ENCODE measurements around the gene LAT.
"Not testable (repeated sequence)": the region's sequence is repeated elsewhere in the genome, so short reads cannot be mapped to it uniquely, and the experiment has no call there.

The LAT gene

DNA sequence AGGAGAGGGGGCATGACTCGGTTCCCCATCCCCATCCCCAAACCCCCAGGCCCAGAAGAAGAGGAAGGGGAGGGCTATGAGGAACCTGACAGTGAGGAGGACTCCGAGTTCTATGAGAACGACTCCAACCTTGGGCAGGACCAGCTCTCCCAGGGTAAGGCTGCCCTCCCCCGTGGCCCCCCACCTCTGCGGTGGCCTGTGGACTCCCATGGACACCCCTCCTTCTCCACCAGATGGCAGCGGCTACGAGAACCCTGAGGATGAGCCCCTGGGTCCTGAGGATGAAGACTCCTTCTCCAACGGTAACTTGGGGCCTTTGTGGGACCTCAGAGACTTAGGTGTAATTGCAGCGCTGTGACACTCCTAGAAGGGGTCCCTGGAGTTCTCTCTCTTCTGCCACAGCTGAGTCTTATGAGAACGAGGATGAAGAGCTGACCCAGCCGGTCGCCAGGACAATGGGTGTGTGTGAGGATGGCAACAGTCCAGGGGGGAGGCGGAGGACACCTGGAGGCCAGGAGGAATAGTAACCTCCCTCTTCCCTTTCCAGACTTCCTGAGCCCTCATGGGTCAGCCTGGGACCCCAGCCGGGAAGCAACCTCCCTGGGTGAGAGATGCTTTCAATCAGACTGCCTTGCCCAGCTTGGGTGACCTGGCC, 47.5 kb upstream of the LAT start:
- TF ChIP-seq L3MBTL2 (conservative IDR thresholded peaks at IDR 0.05) (no peak), SP1 (IDR thresholded peaks at IDR 0.05) (no peak), NFRKB (IDR thresholded peaks at IDR 0.05) (no peak), BHLHE40 (IDR thresholded peaks at IDR 0.05; ENCODE audit: borderline replicate concordance) (no peak), CTBP1 (IDR thresholded peaks at IDR 0.05; ENCODE audit: borderline replicate concordance) (no peak), PKNOX1 (IDR thresholded peaks at IDR 0.05) (no peak), FOXK2 (IDR thresholded peaks at IDR 0.05) (no peak), FOXM1 (IDR thresholded peaks at IDR 0.05; ENCODE audit: borderline replicate concordance) (no peak), ELF4 (IDR thresholded peaks at IDR 0.05) (no peak), TARDBP (IDR thresholded peaks at IDR 0.05) (no peak), FOXA1 (IDR thresholded peaks at IDR 0.05) (no peak), ZNF384 (IDR thresholded peaks at IDR 0.05) (no peak), ARNT (IDR thresholded peaks at IDR 0.05) (no peak), HDGF (IDR thresholded peaks at IDR 0.05; ENCODE audit: borderline replicate concordance) (no peak), SUZ12 (IDR thresholded peaks at IDR 0.05) (no peak), LEF1 (IDR thresholded peaks at IDR 0.05; ENCODE audit: borderline replicate concordance) (no peak)
- DNase-seq (ENCODE audit: extremely low spot score) = no peak
- ChIA-PET POLR2A (interaction anchor here (1.5 to 2.7 kb wide), 3 partner anchors 11 to 116 kb away, joined by 3 to 16 read pairs (median 9); partner anchors contain the start of genes NFATC2IP and RABEP2), CTCF (interaction anchor here (0.7 to 2.6 kb wide), 2 partner anchors 8 to 13 kb away, joined by 3 to 15 read pairs; partner anchors contain the start of gene NFATC2IP)

DNA sequence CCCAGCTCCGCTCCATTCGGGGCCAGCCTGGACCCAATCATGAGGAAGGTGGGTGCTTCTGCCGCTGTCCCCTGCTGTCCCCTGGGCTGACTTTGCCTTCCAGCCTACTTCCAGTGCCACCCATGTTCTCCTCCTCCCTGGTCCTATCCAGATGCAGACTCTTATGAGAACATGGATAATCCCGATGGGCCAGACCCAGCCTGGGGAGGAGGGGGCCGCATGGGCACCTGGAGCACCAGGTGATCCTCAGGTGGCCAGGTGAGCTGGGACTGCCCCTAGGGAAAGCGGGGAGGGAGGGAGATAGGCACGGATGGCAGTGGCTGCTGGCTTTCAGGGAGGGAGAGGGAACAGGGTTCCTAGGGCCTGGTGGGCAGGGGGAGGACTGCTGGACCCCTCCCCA, 46.1 kb upstream of the LAT start:
- ChIA-PET POLR2A (interaction anchor here (0.9 kb wide), 1 partner anchor 92 kb away, joined by 3 read pairs; the partner anchor contains the start of gene TUFM), CTCF (no interaction called here)
- DNase-seq (ENCODE audit: extremely low spot score) = no peak
- TF ChIP-seq SP1 (IDR thresholded peaks at IDR 0.05) (no peak), FOXA1 (IDR thresholded peaks at IDR 0.05) (no peak), L3MBTL2 (conservative IDR thresholded peaks at IDR 0.05) (no peak)

GRCh38 chr16:28939825-28940224, 45.0 kb upstream of the LAT start:
- CTCF ChIA-PET; DNase-seq (ENCODE audit: extremely low spot score): not testable (repeated sequence)
- POLR2A ChIA-PET = interaction anchor here (0.9 kb wide), 1 partner anchor 93 kb away, joined by 3 read pairs; the partner anchor contains the start of gene TUFM

DNA sequence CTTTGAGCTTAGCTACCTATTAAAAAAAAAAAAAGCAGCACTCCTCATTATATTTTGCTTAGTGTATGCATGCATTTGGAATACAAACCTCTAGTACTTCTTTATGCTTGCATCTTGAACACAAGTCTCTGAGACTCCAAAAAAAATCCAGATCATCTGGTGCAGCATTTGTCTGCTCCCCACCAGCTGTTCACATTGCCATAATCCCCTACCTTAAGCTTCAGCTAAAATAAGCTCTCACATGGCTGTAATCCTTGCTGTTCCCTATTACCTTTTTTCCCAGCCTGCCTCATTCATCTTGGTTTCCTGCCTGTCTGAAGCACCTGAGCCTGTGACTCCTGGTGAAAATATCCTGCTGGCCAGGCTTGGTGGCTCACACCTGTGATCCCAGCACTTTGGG, 41.6 kb upstream of the LAT start:
- DNase-seq (ENCODE audit: extremely low spot score) = no peak
- POLR2A ChIA-PET = interaction anchor here (1.2 kb wide), 1 partner anchor 97 kb away, joined by 3 read pairs; the partner anchor contains the start of gene TUFM
- TF ChIP-seq PKNOX1 (IDR thresholded peaks at IDR 0.05) (no peak), FOXK2 (IDR thresholded peaks at IDR 0.05) (no peak), ARNT (IDR thresholded peaks at IDR 0.05) (no peak), ELF4 (IDR thresholded peaks at IDR 0.05) (no peak), L3MBTL2 (conservative IDR thresholded peaks at IDR 0.05) (no peak), LEF1 (IDR thresholded peaks at IDR 0.05; ENCODE audit: borderline replicate concordance) (no peak), CTBP1 (IDR thresholded peaks at IDR 0.05; ENCODE audit: borderline replicate concordance) (no peak), SUZ12 (IDR thresholded peaks at IDR 0.05) (no peak)
- CTCF ChIA-PET = no interaction called here

DNA sequence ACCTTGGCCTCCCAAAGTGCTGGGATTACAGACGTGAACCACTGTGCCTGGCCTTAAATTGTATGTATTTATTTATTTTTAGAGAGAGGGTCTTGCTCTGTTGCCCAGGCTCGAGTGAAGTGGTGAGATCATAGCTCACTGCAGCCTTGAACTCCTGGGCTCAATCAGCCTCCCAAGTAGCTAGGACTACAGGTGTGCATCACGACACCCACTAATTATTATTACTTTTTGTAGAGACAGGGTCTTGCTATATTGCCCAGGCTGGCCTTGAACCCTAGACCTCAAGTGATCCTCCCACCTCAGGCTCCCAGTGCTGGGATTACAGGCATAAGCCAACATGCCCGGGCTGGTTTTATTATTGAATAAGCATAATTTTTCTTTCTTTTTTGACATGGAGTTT, 38.2 kb upstream of the LAT start:
- POLR2A ChIA-PET = no interaction called here

DNA sequence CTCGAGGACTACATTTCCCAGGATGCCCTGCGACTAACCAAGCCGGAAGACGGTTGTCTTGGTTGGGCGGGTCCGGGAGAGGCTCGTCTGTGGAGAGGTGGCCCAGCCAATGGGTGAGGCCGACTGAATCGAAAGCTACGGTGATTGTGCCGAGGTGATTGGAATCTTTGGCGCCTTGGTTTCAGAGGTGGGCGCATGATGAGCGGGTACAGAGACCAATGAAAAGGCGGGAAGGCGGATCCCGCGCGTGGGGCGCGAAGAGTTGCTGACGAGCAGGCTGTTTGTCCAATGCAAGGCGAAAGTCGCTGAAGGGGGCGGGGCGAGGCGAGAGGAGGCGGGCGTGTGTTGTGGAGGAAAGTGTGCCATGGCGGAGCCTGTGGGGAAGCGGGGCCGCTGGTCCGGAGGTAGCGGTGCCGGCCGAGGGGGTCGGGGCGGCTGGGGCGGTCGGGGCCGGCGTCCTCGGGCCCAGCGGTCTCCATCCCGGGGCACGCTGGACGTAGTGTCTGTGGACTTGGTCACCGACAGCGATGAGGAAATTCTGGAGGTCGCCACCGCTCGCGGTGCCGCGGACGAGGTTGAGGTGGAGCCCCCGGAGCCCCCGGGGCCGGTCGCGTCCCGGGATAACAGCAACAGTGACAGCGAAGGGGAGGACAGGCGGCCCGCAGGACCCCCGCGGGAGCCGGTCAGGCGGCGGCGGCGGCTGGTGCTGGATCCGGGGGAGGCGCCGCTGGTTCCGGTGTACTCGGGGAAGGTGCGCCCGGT, 34.0 kb upstream of the LAT start, which contains the start of gene NFATC2IP:
NFATC2IP (plus strand) TSS at position 290 of the 762 bp plus-strand sequence; CDS start at position 365, 75 bp downstream.
- ChIA-PET CTCF (interaction anchor here (0.6 kb wide), 2 partner anchors 14 to 16 kb away, joined by 3 read pairs; no protein-coding TSS in a partner anchor), POLR2A (interaction anchor here (0.6 to 2.6 kb wide), 16 partner anchors 13 to 128 kb away, joined by 3 to 19 read pairs (median 4); partner anchors contain the start of genes ATXN2L, SH2B1, SPNS1 and TUFM)

More for the DNA sequence above, 38.2 kb upstream of the LAT start:
- CTCF ChIA-PET = no interaction called here
- DNase-seq (ENCODE audit: extremely low spot score) = no peak
- TF ChIP-seq NFRKB (IDR thresholded peaks at IDR 0.05) (no peak), SP1 (IDR thresholded peaks at IDR 0.05) (no peak), SUZ12 (IDR thresholded peaks at IDR 0.05) (no peak), ARNT (IDR thresholded peaks at IDR 0.05) (no peak), LEF1 (IDR thresholded peaks at IDR 0.05; ENCODE audit: borderline replicate concordance) (no peak)

More for the DNA sequence above, 34.0 kb upstream of the LAT start, which contains the start of gene NFATC2IP:
- TF ChIP-seq ZNF384 (IDR thresholded peaks at IDR 0.05) (no peak), SP1 (IDR thresholded peaks at IDR 0.05) (no peak), ELF4 (IDR thresholded peaks at IDR 0.05) (peak; percentile 79), SUZ12 (IDR thresholded peaks at IDR 0.05) (no peak), CTBP1 (IDR thresholded peaks at IDR 0.05; ENCODE audit: borderline replicate concordance) (no peak), L3MBTL2 (conservative IDR thresholded peaks at IDR 0.05) (0 out of 2 replicates have a peak, but pooled peaks have one; percentile 39), LEF1 (IDR thresholded peaks at IDR 0.05; ENCODE audit: borderline replicate concordance) (no peak), ARNT (IDR thresholded peaks at IDR 0.05) (no peak), PKNOX1 (IDR thresholded peaks at IDR 0.05) (peak; percentile 100)
- DNase-seq (ENCODE audit: extremely low spot score) = peak; percentile 97
